K562 (cell line): Measurements from ENCODE around the gene MAP3K6. TPM values are rescaled to one million over a fixed set of nuclear protein-coding genes. Genes with fewer than 3 reads are reported as not detected.
A peak's percentile ranks its signal among the peaks of the same experiment; 100 is the strongest.

Source experiments
- ATAC-seq: fragments of 200-7000 bp; cut with Tn5 transposase; 3 replicates; pipeline ENCODE4 v1.9.1; 2020; ENCODE audit warnings: moderate library complexity
- BruUV-seq: library from RNA; stranded (reverse); fragments of 400-500 nt; replicated peaks from 2 replicates; lab custom pipeline; 2021; lab: Mats Ljungman, UMichigan
- CTCF ChIA-PET: fragments of 300-600 bp; formaldehyde crosslinking; extraction: SDS; loops from one replicate; lab custom pipeline; 2021; ENCODE audit warnings: low intra/inter-chr PET ratio; lab: Yijun Ruan, JAX
- POLR2A ChIA-PET: fragments of 300-600, 350-650 bp; sonication (Branson Sonifier 250); formaldehyde crosslinking; extraction: SDS; loops from one replicate; lab custom pipeline; 2021; ENCODE audit warnings: antibody characterized with exemption, inconsistent platforms; lab: Yijun Ruan, JAX
- DNase-seq, 4 experiments: peaks; one replicate each; pipeline versions ENCODE4 v3.0.0 to v3.0.0-alpha.2; 2011 to 2018; ENCODE audit warnings: low spot score in 3 of 4, mixed read lengths in 3 of 4; ENCODE audit errors: extremely low read depth in 1 of 4
- FAIRE-seq: peaks from 2 replicates; lab custom pipeline; 2011; peaks lifted over from hg19 to GRCh38; lab: Jason Lieb, UNC
- H2AFZ ChIP-seq: 2 replicates; pipeline ENCODE4 v1.6.0; 2011; ENCODE audit warnings: low read depth, low read length, control low read depth, inconsistent platforms
- H3K27ac ChIP-seq: fragments of 200-600 bp; 3 replicates; pipeline ENCODE4 v1.8.0; 2011; ENCODE audit warnings: low read depth, mild to moderate bottlenecking, control low read depth, inconsistent platforms, low read length, moderate library complexity, mixed read lengths; ENCODE audit errors: extremely low read depth
- H3K27me3 ChIP-seq, 2 experiments: fragments of 300-600 bp in 1 of 2; 2 replicates in 1 of 2; 3 replicates in 1 of 2; pipeline versions ENCODE4 v1.6.0 to v1.8.0; 2011; ENCODE audit warnings: inconsistent platforms in 2 of 2, low read length in 2 of 2, mild to moderate bottlenecking in 1 of 2, mixed read lengths in 1 of 2, moderate library complexity in 1 of 2; ENCODE audit not compliant: control insufficient read depth in 2 of 2, insufficient read depth in 2 of 2
- H3K36me3 ChIP-seq: fragments of 300-600 bp; 3 replicates; pipeline ENCODE4 v1.8.0; 2011; ENCODE audit warnings: mild to moderate bottlenecking, low read length, inconsistent platforms; ENCODE audit not compliant: control insufficient read depth, insufficient read depth
- H3K4me1 ChIP-seq, 2 experiments: fragments of 200-600 bp in 1 of 2; replicated peaks in 1 of 2; 2 replicates in 1 of 2; 3 replicates in 1 of 2; pipeline versions ENCODE4 v1.5.1 to v1.8.0; 2011; ENCODE audit warnings: inconsistent platforms in 2 of 2, low read length in 2 of 2, mild to moderate bottlenecking in 1 of 2, mixed read lengths in 1 of 2, moderate library complexity in 1 of 2; ENCODE audit not compliant: control insufficient read depth in 2 of 2, insufficient read depth in 2 of 2
- H3K4me2 ChIP-seq: 2 replicates; pipeline ENCODE4 v1.6.1; 2011; ENCODE audit warnings: low read length, control low read depth, inconsistent platforms, mixed read lengths; ENCODE audit not compliant: insufficient read depth
- H3K4me3 ChIP-seq: fragments of 200-600 bp; sonication (generic), shearing (Covaris generic); 2 replicates; pipeline ENCODE4 v1.5.1; 2016; ENCODE audit warnings: control low read depth, inconsistent platforms
- H3K79me2 ChIP-seq: fragments of 200-600 bp; 3 replicates; pipeline ENCODE4 v1.8.0; 2011; ENCODE audit warnings: low read length, inconsistent platforms; ENCODE audit not compliant: control insufficient read depth, insufficient read depth
- H3K9ac ChIP-seq, 2 experiments: 2 replicates each; pipeline versions ENCODE4 v1.6.0 to v1.6.1; 2011; ENCODE audit warnings: low read depth in 2 of 2, low read length in 2 of 2, control low read depth in 1 of 2, inconsistent platforms in 1 of 2, mild to moderate bottlenecking in 1 of 2, mixed read lengths in 1 of 2; ENCODE audit not compliant: insufficient read depth in 1 of 2
- H3K9me1 ChIP-seq: one replicate; pipeline ENCODE4 v1.6.0; 2011; ENCODE audit warnings: inconsistent platforms, mild to moderate bottlenecking, low read length, moderate library complexity; ENCODE audit not compliant: control insufficient read depth, insufficient read depth
- H3K9me3 ChIP-seq: replicated peaks from 2 replicates; pipeline ENCODE4 v1.5.1; 2011; ENCODE audit warnings: low read depth, low read length, inconsistent platforms; ENCODE audit not compliant: control insufficient read depth, insufficient read depth
- H4K20me1 ChIP-seq: replicated peaks from 2 replicates; pipeline ENCODE4 v1.6.1; 2011; ENCODE audit warnings: low read length, inconsistent platforms, mixed read lengths; ENCODE audit not compliant: control insufficient read depth, insufficient read depth
- ADNP ChIP-seq: fragments of 200-800 bp; sonication (Bioruptor generic); IDR thresholded peaks from 2 replicates; pipeline ENCODE4 v1.6.1; 2016; ENCODE audit warnings: missing genetic modification characterization, missing compliant biosample characterization
- CBX3 ChIP-seq, 2 experiments: IDR thresholded peaks; 1 replicate in 1 of 2; 2 replicates in 1 of 2; pipeline ENCODE4 v1.6.1; 2012; ENCODE audit warnings: inconsistent platforms in 2 of 2, low read length in 2 of 2, borderline replicate concordance in 1 of 2, control low read depth in 1 of 2
- ELF4 ChIP-seq: fragments of 450-650 bp; formaldehyde crosslinking; IDR thresholded peaks from 2 replicates; pipeline ENCODE4 v1.4.0; 2022; ENCODE audit warnings: missing genetic modification characterization
- HDAC6 ChIP-seq: IDR thresholded peaks from 2 replicates; pipeline ENCODE4 v1.6.1; 2012; ENCODE audit warnings: low read depth, mild to moderate bottlenecking, control low read depth, inconsistent platforms, low read length, moderate library complexity
- NCOR1 ChIP-seq: fragments of 450-650 bp; IDR thresholded peaks from 2 replicates; pipeline ENCODE4 v1.6.1; 2016; ENCODE audit warnings: mild to moderate bottlenecking, moderate library complexity
- NR2C2 ChIP-seq, 2 experiments: fragments of 200-800 bp in 1 of 2; sonication (Bioruptor generic) in 1 of 2; sonication (generic) in 1 of 2; formaldehyde crosslinking in 1 of 2; IDR thresholded peaks; 2 replicates each; pipeline versions ENCODE4 v1.6.1 to v1.8.0; 2016 to 2022; ENCODE audit warnings: mild to moderate bottlenecking in 1 of 2, missing compliant biosample characterization in 1 of 2, missing genetic modification characterization in 1 of 2, missing genetic modification reagents in 1 of 2
- PHF20 ChIP-seq: fragments of 450-650 bp; IDR thresholded peaks from 2 replicates; pipeline ENCODE4 v1.6.1; 2018; ENCODE audit not compliant: partially characterized antibody
- PHF8 ChIP-seq: fragments of 200-600 bp; sonication (generic); IDR thresholded peaks from 2 replicates; pipeline ENCODE4 v1.6.1; 2012; ENCODE audit warnings: mixed run types, mild to moderate bottlenecking, inconsistent platforms, low read length, moderate library complexity, borderline replicate concordance
- PML ChIP-seq: IDR thresholded peaks from 2 replicates; pipeline ENCODE4 v1.6.1; 2012; ENCODE audit warnings: low read length, inconsistent platforms
- RNF2 ChIP-seq: sonication (generic); IDR thresholded peaks from 2 replicates; pipeline ENCODE4 v1.6.1; 2016
- TEAD2 ChIP-seq: fragments of 450-650 bp; IDR thresholded peaks from 2 replicates; pipeline ENCODE4 v1.6.1; 2016; ENCODE audit warnings: missing genetic modification characterization, control low read depth, missing compliant biosample characterization
- TEAD4 ChIP-seq, 2 experiments: sonication (generic) in 1 of 2; formaldehyde crosslinking in 1 of 2; IDR thresholded peaks; 2 replicates each; pipeline versions ENCODE4 v1.6.1 to v1.8.0; 2012 to 2022; ENCODE audit warnings: borderline replicate concordance in 1 of 2, inconsistent platforms in 1 of 2, low read length in 1 of 2, mild to moderate bottlenecking in 1 of 2, missing genetic modification reagents in 1 of 2
- ZBTB7A ChIP-seq: IDR thresholded peaks from 2 replicates; pipeline ENCODE4 v1.6.1; 2011; ENCODE audit warnings: low read depth, mild to moderate bottlenecking, low read length, moderate library complexity, borderline replicate concordance; ENCODE audit not compliant: control insufficient read depth
- ZNF395 ChIP-seq: fragments of 200-800 bp; sonication (Bioruptor generic); IDR thresholded peaks from 2 replicates; pipeline ENCODE4 v1.6.1; 2017; ENCODE audit warnings: missing genetic modification characterization, missing compliant biosample characterization
- WGBS: fragments of 100-300 bp; shearing (Covaris generic); methylation state at CpG from one replicate; pipeline ENCODE4 v1.1.6; 2016; ENCODE audit warnings: low coverage, mixed read lengths; ENCODE audit not compliant: insufficient coverage; ENCODE audit errors: missing lambda C conversion rate; 5-methylcytosine and 5-hydroxymethylcytosine counted together
- in situ Hi-C: fragments of 300-500 bp; cut with MboI; formaldehyde crosslinking; loops from 4 replicates; pipeline ENCODE4 v1.15.0; 2018; ENCODE audit warnings: inconsistent platforms, mixed read lengths
- intact Hi-C: fragments of 100-400 bp; cut with micrococcal nuclease; formaldehyde crosslinking; loops from 2 replicates; pipeline ENCODE4 v1.14.2; 2022
- polyA plus RNA-seq, 8 experiments: library from polyadenylated mRNA; depleted of rRNA in 4 of 8; stranded (reverse) in 5 of 8; unstranded in 3 of 8; fragments of >200 nt; fragmentation: Nextera tagmentation in 2 of 8; fragmentation: Illumina TruSeq in 1 of 8; extraction: Ambion mirVana in 2 of 8; extraction: Trizol in 1 of 8; gene quantifications; 2 replicates each; pipeline versions ENCODE4 v1.2.1 to v1.2.3, GENCODE V29; 2011 to 2014; ENCODE audit warnings: inconsistent platforms in 1 of 8, missing spikeins in 1 of 8
- total RNA-seq, 7 experiments: library from RNA; depleted of rRNA in 6 of 7; stranded (reverse); fragments of >200 nt in 6 of 7; fragmentation: Illumina TruSeq in 2 of 7; extraction: Trizol in 2 of 7; gene quantifications; 2 replicates each; pipeline versions ENCODE4 v1.2.1 to v1.2.3, GENCODE V29; 2011 to 2021; ENCODE audit warnings: low replicate concordance in 1 of 7
- TF ChIP-seq, protein P1 (sequence below), 2 experiments: fragments of 250-450 bp in 1 of 2; fragments of 450-650 bp in 1 of 2; sonication (Bioruptor Pico) in 1 of 2; IDR thresholded peaks; 2 replicates each; pipeline versions ENCODE4 v1.6.1 to v1.8.0; 2016 to 2021; ENCODE audit warnings: mild to moderate bottlenecking in 2 of 2, moderate library complexity in 2 of 2, missing compliant biosample characterization in 1 of 2, missing genetic modification characterization in 1 of 2
- TF ChIP-seq, protein P2 (sequence below), 3 experiments: fragments of 200-800 bp in 1 of 3; sonication (Bioruptor generic) in 1 of 3; sonication (generic) in 1 of 3; formaldehyde crosslinking in 1 of 3; IDR thresholded peaks; 2 replicates each; pipeline versions ENCODE4 v1.6.1 to v1.8.0; 2016 to 2022; ENCODE audit warnings: mild to moderate bottlenecking in 2 of 3, missing compliant biosample characterization in 2 of 3, missing genetic modification characterization in 2 of 3, missing genetic modification reagents in 1 of 3

Gene MAP3K6
- total and polyA plus RNA-seq, 9 of the 15 experiments (the other 6 are each of a cell fraction or from before 2014, with no cell fraction given) = 0.99 to 21.9 (median 7.0) TPM

- no TSS peak for BruUV-seq
- Histone ChIP-seq H3K9ac (peak overlapping the region; percentile 85 to 91), H3K9me3 (no peaks in the 10 kb centered on the region), H2AFZ (peak overlapping the region; percentile 86), H3K27ac (peak overlapping the region; percentile 78), H3K79me2 (no peaks in the 10 kb centered on the region), H3K4me3 (peak overlapping the region; percentile 82), H3K27me3 (no peaks in the 10 kb centered on the region), H3K9me1 (no peaks in the 10 kb centered on the region), H3K4me1 (peaks cover 20 to 47% of the 10 kb centered on the region in 2 experiments; a peak in 4 of 5 replicates), H4K20me1 (no peaks in the 10 kb centered on the region; the same call in 1 of the 2 replicates), H3K36me3 (no peaks in the 10 kb centered on the region), H3K4me2 (peak overlapping the region; percentile 84)
- CTCF ChIA-PET = interaction anchor here (0.6 to 1.0 kb wide), 3 partner anchors 15 to 84 kb away, joined by 3 to 5 read pairs (median 4); no protein-coding TSS in a partner anchor
- FAIRE-seq (no peak), ATAC-seq (peak; percentile 3), DNase-seq (no peak)
- POLR2A ChIA-PET = interaction anchor here (0.6 to 3.3 kb wide), 16 partner anchors 10 to 333 kb away, joined by 3 to 20 read pairs (median 5); partner anchors contain the start of genes CD164L2 and SYTL1
- intact Hi-C loops (loop anchor here (10.0 kb wide), 1 partner anchor 172 kb away; no protein-coding TSS in a partner anchor), in situ Hi-C loops (no loop called here)
- 48% methylated on average over 8 of the region's 8 CpGs for WGBS
- TF ChIP-seq, protein P1, sequence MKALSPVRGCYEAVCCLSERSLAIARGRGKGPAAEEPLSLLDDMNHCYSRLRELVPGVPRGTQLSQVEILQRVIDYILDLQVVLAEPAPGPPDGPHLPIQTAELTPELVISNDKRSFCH (CRISPR knock-in tag; IDR thresholded peaks at IDR 0.05) = no peak
- TF ChIP-seq, protein P1 (tag; IDR thresholded peaks at IDR 0.05) = 0 out of 2 replicates have a peak, but pooled peaks have one; percentile 38
- TF ChIP-seq ZNF395 (CRISPR knock-in tag) (peak; percentile 77), PHF20 (peak; percentile 66), PHF8 (peak; percentile 2; the same call in 1 of the 2 replicates), HDAC6 (no peak), NCOR1 (no peak), TEAD2 (tag) (0 out of 2 replicates have a peak, but pooled peaks have one; percentile 12), ZBTB7A (peak; percentile 79; the same call in 1 of the 2 replicates), ELF4 (CRISPR knock-in tag) (peak; percentile 72; the same call in 1 of the 2 replicates), ADNP (tag) (no peak), TEAD4 (IDR thresholded peaks at IDR 0.05; ENCODE audit: low read length) (no peak), TEAD4 (CRISPR knock-in tag; IDR thresholded peaks at IDR 0.05; ENCODE audit: borderline replicate concordance) (no peak), RNF2 (0 out of 2 replicates have a peak, but pooled peaks have one; percentile 29), PML (0 out of 2 replicates have a peak, but pooled peaks have one; percentile 7), CBX3 (IDR thresholded peaks at IDR 0.05; ENCODE audit: borderline replicate concordance in 1 of 2, low read length in 2 of 2) (no peak), NR2C2 (CRISPR knock-in tag; IDR thresholded peaks at IDR 0.05) (no peak), NR2C2 (tag; IDR thresholded peaks at IDR 0.05) (peak; percentile 59; the same call in 1 of the 2 replicates)
- TF ChIP-seq, protein P2, sequence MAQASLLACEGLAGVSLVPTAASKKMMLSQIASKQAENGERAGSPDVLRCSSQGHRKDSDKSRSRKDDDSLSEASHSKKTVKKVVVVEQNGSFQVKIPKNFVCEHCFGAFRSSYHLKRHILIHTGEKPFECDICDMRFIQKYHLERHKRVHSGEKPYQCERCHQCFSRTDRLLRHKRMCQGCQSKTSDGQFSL (CRISPR knock-in tag; IDR thresholded peaks at IDR 0.05) = 0 out of 2 replicates have a peak, but pooled peaks have one; percentile 49
- TF ChIP-seq, protein P2 (tag; IDR thresholded peaks at IDR 0.05) = no peak
Measured at GRCh38 chr1:27367160-27367650, 444 bp upstream of the MAP3K6 start.
